GM18526 (cell line): ENCODE measurements around the gene NMRAL1.

Experiments
- POLR2A ChIP-seq: IDR thresholded peaks from 3 replicates; pipeline ENCODE4 v1.6.1; 2011; ENCODE audit not compliant: insufficient read length; ENCODE audit errors: extremely low read depth

Gene NMRAL1

GRCh38 chr16:4426722-4427372 is 47.6 kb downstream of the NMRAL1 start:
- no peak for TF ChIP-seq POLR2A

GRCh38 chr16:4426021-4426684 is 48.3 kb downstream of the NMRAL1 start:
- no peak for TF ChIP-seq POLR2A

GRCh38 chr16:4425378-4426020 is 48.9 kb downstream of the NMRAL1 start, which contains the start of gene DNAJA3:
DNAJA3 (plus strand) TSS chr16:4425868; CDS start chr16:4425882, 14 bp downstream.
- TF ChIP-seq POLR2A: peak; percentile 92

- TF ChIP-seq POLR2A: no peak
Observed at GRCh38 chr16:4420505-4421105, 53.8 kb downstream of the NMRAL1 start.

- TF ChIP-seq POLR2A: no peak
Observed at GRCh38 chr16:4419402-4419959, 54.9 kb downstream of the NMRAL1 start.

- TF ChIP-seq POLR2A: peak; percentile 77
Observed at GRCh38 chr16:4416200-4417032, 58.0 kb downstream of the NMRAL1 start, which contains the start of gene CORO7. CORO7 (minus strand) TSS chr16:4416596; CDS start chr16:4416518, 78 bp downstream.

GRCh38 chr16:4415538-4416199 is 58.8 kb downstream of the NMRAL1 start:
- no peak for TF ChIP-seq POLR2A

GRCh38 chr16:4414187-4414917 is 60.1 kb downstream of the NMRAL1 start:
- no peak for TF ChIP-seq POLR2A

- no peak for TF ChIP-seq POLR2A
Observed at GRCh38 chr16:4412854-4413253, 61.6 kb downstream of the NMRAL1 start.

- TF ChIP-seq POLR2A: no peak
Observed at GRCh38 chr16:4412159-4412558, 62.3 kb downstream of the NMRAL1 start.
